ENCODE data around the gene VGF. TPM values are rescaled to one million over a fixed set of nuclear protein-coding genes. Genes with fewer than 3 reads are reported as not detected.
"Not testable (repeated sequence)": the region's sequence is repeated elsewhere in the genome, so short reads cannot be mapped to it uniquely, and the experiment has no call there.

Gene VGF
- total RNA-seq, 2 donors from 2014 or later, result not detected

GRCh38 chr7:101116898-101117297, 48.5 kb downstream of the VGF start:
- Histone ChIP-seq H3K27me3 (no peaks in the 10 kb centered on the region), H3K4me1 (peaks cover 0 to 36% of the 10 kb centered on the region in 2 donors), H3K36me3 (no peaks in the 10 kb centered on the region), H3K4me3 (no peak overlapping the region), H3K9me3 (no peaks in the 10 kb centered on the region), H3K27ac (peak overlapping the region; percentile 47 to 69)
- TF ChIP-seq, protein P1, sequence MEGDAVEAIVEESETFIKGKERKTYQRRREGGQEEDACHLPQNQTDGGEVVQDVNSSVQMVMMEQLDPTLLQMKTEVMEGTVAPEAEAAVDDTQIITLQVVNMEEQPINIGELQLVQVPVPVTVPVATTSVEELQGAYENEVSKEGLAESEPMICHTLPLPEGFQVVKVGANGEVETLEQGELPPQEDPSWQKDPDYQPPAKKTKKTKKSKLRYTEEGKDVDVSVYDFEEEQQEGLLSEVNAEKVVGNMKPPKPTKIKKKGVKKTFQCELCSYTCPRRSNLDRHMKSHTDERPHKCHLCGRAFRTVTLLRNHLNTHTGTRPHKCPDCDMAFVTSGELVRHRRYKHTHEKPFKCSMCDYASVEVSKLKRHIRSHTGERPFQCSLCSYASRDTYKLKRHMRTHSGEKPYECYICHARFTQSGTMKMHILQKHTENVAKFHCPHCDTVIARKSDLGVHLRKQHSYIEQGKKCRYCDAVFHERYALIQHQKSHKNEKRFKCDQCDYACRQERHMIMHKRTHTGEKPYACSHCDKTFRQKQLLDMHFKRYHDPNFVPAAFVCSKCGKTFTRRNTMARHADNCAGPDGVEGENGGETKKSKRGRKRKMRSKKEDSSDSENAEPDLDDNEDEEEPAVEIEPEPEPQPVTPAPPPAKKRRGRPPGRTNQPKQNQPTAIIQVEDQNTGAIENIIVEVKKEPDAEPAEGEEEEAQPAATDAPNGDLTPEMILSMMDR (IDR thresholded peaks at IDR 0.05), result no peak
- no peak for DNase-seq (ENCODE audit: low spot score)

- no peaks in the 10 kb centered on the region for H3K27me3 ChIP-seq
- DNase-seq (ENCODE audit: low spot score), result no peak
- no peaks in the 10 kb centered on the region for H3K9me3 ChIP-seq
- H3K27ac ChIP-seq, result peak overlapping the region in 1 of 2 donors; percentile 26
- H3K4me1 ChIP-seq, result peaks cover 0 to 34% of the 10 kb centered on the region in 2 donors
- no peaks in the 10 kb centered on the region for H3K36me3 ChIP-seq
- no peak overlapping the region for H3K4me3 ChIP-seq
- TF ChIP-seq, protein P1 (IDR thresholded peaks at IDR 0.05), result no peak
Observed at GRCh38 chr7:101115215-101115614, 50.2 kb downstream of the VGF start.

DNA sequence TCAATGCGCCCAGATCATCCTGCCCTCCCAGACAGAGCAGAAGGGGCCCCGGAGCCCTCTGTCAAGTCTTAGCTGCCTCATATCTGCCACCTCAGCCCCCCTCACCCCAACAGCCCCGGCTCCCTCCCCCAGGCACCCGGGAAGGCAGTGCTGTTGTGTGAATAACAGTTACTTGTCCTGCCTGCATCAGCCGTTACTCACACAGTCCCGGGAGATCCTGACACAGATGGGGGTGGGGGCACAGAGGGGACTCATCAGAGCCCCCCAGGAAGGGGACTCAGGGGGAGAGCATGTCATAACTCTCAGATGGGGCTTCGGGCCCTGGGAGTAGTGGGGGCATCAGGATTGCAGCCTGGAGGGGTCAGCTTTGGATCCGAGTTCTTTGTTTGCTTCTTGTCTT, 50.9 kb downstream of the VGF start:
- H3K27ac ChIP-seq, result no peak overlapping the region
- no peaks in the 10 kb centered on the region for H3K36me3 ChIP-seq
- H3K27me3 ChIP-seq, result no peaks in the 10 kb centered on the region
- no peak for DNase-seq (ENCODE audit: low spot score)
- TF ChIP-seq, protein P1 (IDR thresholded peaks at IDR 0.05), result no peak
- H3K9me3 ChIP-seq, result no peaks in the 10 kb centered on the region
- peaks cover 0 to 31% of the 10 kb centered on the region in 2 donors for H3K4me1 ChIP-seq
- H3K4me3 ChIP-seq, result no peak overlapping the region

- Histone ChIP-seq H3K9me3 (no peaks in the 10 kb centered on the region), H3K4me3 (no peak overlapping the region), H3K27ac (no peak overlapping the region), H3K36me3 (no peaks in the 10 kb centered on the region), H3K4me1 (peaks cover 0 to 38% of the 10 kb centered on the region in 2 donors), H3K27me3 (no peaks in the 10 kb centered on the region)
- no peak for DNase-seq (ENCODE audit: low spot score)
- TF ChIP-seq, protein P1 (IDR thresholded peaks at IDR 0.05), result no peak
Observed at GRCh38 chr7:101113836-101114235, 51.5 kb downstream of the VGF start.

- not testable (repeated sequence) for H3K27me3 ChIP-seq; DNase-seq (ENCODE audit: low spot score); H3K36me3 ChIP-seq; H3K9me3 ChIP-seq; H3K4me3 ChIP-seq
- peak overlapping the region; percentile 71 to 74 for H3K27ac ChIP-seq
- peaks cover 0 to 39% of the 10 kb centered on the region in 2 donors for H3K4me1 ChIP-seq
Observed at GRCh38 chr7:101113140-101113539, 52.2 kb downstream of the VGF start.

Small RNA genes lying within 50 kb of the gene (microRNA-seq; reads per million reads assigned to microRNA genes)
- gene MIR4653 (ENCODE audit: borderline number of aligned reads in 2 of 2, borderline replicate concordance in 1 of 2), result 0 reads per million in 2 donors

Other genes with a start within 250 kb of the VGF start
- gene MUC3A, start 216.0 kb downstream of the VGF start, total RNA-seq, result under 1 TPM in 1 of 2 donors, not detected in 1; 0.24 TPM
- gene MUC12, start 196.0 kb downstream of the VGF start, total RNA-seq, result not detected
- not detected for gene MUC17, start 145.5 kb downstream of the VGF start, total RNA-seq
- gene TRIM56, start 80.1 kb downstream of the VGF start, total RNA-seq, result 10 to 100 TPM; 10.2 to 15.2 TPM
- gene SERPINE1, start 38.5 kb downstream of the VGF start, total RNA-seq, result 10 to 100 TPM; 28.0 to 40.8 TPM
- 10 to 100 TPM; 16.1 to 18.8 TPM for gene AP1S1, start 11.1 kb downstream of the VGF start, total RNA-seq
- gene NAT16, start 14.7 kb upstream of the VGF start, total RNA-seq, result not detected
- gene MOGAT3, start 35.5 kb upstream of the VGF start, total RNA-seq, result not detected
- gene PLOD3, start 52.0 kb upstream of the VGF start, total RNA-seq, result 10 to 100 TPM; 35.5 to 35.9 TPM
- gene ZNHIT1, start 52.6 kb upstream of the VGF start, total RNA-seq, result 10 to 100 TPM; 65.3 to 69.6 TPM
- gene CLDN15, start 72.2 kb upstream of the VGF start, total RNA-seq, result 10 to 100 TPM; 16.5 to 50.2 TPM
- gene FIS1, start 79.5 kb upstream of the VGF start, total RNA-seq, result 100 to 1,000 TPM; 359 to 459 TPM
- 10 to 100 TPM; 22.0 to 26.9 TPM for gene IFT22, start 156.2 kb upstream of the VGF start, total RNA-seq
- not detected for gene COL26A1, start 197.3 kb upstream of the VGF start, total RNA-seq